HG02588 (cell line): ENCODE measurements around the gene GREB1.

Source experiments
- ATAC-seq: cut with Tn5 transposase; IDR thresholded peaks from one replicate; pipeline ENCODE4 v1.9.1; 2021; ENCODE audit warnings: mild to moderate bottlenecking, moderate library complexity; ENCODE audit not compliant: unreplicated experiment

Gene GREB1

DNA sequence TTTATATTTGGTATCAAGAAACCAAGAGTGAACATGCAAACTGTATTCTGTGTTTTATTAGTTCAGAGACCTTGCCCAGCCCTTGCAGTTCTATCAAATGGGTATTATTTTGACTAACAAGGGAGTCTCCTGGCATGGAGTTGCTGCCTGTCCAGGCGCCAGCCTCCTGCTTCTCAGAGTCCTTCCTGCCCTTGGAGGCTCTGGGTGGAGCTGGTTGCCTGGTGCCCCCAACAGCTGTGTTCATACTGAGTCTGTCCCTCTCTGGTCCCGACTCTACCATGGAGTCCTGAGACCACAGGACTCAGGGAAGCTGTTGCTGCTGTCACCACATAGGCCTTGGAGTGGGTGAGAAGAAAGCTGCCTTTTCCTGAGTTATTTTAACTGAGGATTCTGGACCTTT lies 26.3 kb upstream of the GREB1 start:
- no peak for ATAC-seq

DNA sequence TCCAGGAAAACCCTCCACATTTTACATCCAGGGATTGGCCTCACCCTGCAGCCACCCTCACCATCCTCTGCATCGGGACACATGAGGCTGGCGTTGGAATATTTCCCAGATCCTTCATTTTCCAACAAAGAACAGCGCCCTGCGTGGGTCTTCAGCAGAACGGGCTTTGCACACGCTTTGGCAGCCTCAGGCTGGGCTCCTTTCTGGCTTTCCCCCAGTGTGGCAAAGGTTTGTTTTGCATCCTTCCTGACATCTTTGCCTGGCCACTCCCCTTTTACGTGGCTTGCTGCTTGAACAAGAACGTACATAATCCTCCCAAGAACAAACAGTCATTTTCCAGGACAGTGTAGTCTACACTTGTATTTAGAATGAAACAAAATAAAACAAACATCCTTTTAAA lies 25.6 kb upstream of the GREB1 start:
- ATAC-seq, result no peak

DNA sequence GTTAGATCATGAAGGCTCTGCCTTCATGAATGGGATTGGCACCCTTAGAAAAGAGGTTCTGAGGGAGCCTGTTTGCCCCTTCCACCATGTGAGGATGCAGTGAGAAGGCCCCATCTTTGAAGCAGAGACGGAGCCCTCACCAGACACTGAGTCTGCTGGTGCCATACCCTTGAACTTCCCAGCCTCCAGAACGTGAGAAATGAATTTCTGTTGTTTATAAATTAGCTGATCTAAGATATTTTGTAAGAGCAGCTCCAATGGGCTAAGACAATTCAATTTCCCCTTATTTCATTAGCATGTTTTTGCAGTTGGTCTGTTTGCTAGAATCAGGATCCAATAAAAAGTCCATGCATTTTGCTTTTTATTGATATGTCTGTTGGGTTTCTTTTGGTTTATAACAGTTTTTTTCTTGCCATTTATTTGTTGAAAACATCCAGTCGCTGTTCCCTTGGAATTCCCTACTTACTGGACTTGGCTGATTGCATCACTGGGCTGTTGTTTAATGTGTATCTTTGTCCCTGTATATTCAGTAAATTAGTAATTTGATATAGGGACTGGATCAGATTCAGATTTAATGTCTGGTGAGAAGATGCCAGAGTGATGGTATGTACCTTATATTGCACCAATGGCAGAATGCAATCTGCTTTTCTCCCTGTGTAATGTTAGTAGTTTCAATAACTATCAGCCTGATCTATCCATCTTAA lies 24.0 kb upstream of the GREB1 start:
- no peak for ATAC-seq

DNA sequence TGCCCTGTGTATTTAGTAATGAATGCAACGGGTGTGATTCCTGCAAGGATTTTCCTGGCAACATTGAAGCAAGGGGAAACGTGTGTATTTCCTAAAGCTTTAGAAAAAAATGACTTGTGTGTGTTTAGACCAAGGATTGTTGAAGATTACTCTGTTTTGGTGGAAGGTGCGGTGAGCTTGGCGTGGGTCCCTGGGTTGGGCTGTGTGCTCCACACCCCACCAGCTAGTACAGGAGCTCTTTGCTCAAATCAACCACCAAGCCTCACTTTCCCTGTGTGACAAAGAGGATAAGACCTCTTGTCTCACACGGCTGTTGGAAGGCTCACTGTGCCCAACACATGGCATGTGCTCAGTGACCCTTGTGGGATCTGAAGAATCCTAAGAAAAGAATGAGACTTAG lies 21.4 kb upstream of the GREB1 start:
- no peak for ATAC-seq

- no peak for ATAC-seq
Measured at GRCh38 chr2:11513319-11513718, 20.5 kb upstream of the GREB1 start.

- ATAC-seq, result no peak
Measured at GRCh38 chr2:11514081-11514730, 19.6 kb upstream of the GREB1 start.

DNA sequence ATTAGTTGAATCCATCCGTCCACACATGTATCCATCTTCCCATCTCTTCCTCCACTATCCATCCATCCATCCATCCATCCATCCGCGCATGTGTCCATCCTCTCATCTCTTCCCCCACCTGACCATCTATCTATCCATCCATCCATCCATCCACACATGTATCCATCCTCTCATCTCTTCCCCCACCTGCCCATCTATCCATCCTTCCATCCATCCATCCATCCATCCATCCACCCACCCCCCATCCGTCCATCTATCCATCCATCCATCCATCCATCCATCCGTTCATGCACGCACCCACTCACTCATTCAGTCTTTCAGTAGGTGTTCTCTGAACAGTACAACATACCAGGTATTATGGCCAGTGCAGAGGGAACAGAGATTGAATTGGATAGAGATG lies 18.9 kb upstream of the GREB1 start:
- ATAC-seq, result no peak

DNA sequence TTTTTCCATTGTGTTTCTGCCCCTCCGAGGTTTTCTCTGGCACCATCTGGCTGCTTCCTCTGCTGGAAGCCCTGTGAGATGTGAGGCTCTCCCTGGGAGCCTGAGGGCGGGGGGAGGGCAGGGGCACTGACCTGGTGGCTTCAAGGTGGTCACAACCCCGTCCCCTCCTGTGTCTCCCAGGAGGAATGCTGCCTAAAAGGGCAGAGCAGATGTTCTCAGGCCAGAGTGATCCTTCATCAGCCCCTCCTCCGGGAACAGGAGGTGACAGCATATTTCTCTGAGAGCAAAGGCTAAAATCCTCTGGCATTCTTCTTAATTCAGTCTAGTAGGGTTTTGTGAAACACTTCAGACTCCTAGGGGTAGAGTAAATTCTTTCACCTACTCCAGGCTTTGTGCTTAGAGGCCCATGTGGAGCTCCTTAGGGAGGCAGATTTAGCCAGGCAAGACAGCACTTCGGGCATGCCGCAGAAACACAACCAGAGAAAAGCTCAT lies 18.3 kb upstream of the GREB1 start:
- ATAC-seq, result no peak

GRCh38 chr2:11516984-11517648 lies 16.7 kb upstream of the GREB1 start:
- ATAC-seq, result no peak

DNA sequence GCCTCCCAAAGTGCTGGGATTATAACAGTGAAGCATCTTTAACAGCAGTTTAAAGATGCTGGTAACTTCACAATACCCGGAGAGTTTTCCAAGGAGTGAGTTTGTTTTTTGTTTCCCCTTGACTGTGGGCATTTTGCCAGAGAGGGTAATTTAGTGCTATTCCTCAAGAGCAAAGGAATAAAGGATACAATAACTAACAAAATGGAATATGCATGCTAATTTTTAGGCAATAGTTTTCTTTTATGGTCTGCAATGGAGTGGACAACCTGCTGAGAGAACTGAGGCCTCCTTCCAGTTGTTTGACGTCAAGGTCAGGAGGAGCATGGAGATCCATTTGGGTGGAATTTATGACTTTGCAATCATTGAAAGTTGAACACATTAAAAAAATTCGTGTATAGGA lies 15.9 kb upstream of the GREB1 start:
- ATAC-seq, result no peak

- ATAC-seq, result no peak
Measured at GRCh38 chr2:11520092-11520693, 13.7 kb upstream of the GREB1 start.

DNA sequence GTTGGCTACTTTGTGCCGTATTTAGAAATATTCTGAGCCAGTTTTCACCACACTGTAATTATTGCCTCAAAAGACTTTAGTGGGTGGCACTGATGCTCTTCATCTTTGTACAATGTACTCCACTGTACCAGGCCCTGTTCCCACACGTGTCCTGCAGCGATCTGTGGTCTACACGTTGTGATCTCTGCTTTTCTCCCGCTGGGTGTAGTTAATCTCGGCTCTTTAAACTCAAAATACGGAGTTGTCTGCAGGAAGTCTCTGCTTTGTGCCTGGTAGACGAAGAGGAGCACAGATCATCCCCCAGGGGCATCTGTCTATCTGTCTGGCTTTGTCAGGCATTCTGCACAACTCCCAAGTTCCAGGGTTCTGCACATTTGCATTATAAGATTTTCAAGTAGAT lies 12.1 kb upstream of the GREB1 start:
- ATAC-seq, result no peak

DNA sequence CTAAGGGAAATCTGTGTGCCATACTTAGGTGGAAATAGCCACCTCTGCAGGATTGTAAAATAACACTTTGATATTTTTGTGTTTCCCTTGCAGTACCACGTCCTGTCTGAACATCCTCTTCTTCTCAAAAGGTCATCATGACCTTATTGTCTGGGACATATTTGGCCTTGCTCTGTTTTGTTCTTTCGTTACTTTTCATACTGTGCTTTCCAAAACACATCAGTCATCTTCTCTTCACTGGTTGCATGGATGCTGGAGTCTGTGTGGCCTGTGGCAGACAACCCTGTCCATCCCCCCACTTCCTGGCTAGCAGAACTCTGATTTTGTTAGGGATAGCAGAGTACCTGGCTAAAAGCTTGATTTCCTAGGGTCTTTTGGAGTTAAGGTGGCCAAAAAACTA lies 9.4 kb upstream of the GREB1 start:
- ATAC-seq, result no peak

- ATAC-seq, result no peak
Measured at GRCh38 chr2:11525762-11526161, 8.1 kb upstream of the GREB1 start.

GRCh38 chr2:11527001-11527400 lies 6.8 kb upstream of the GREB1 start:
- ATAC-seq, result no peak

- no peak for ATAC-seq
Measured at GRCh38 chr2:11528228-11528627, 5.6 kb upstream of the GREB1 start.

GRCh38 chr2:11530864-11531465 lies 2.9 kb upstream of the GREB1 start:
- ATAC-seq, result no peak

DNA sequence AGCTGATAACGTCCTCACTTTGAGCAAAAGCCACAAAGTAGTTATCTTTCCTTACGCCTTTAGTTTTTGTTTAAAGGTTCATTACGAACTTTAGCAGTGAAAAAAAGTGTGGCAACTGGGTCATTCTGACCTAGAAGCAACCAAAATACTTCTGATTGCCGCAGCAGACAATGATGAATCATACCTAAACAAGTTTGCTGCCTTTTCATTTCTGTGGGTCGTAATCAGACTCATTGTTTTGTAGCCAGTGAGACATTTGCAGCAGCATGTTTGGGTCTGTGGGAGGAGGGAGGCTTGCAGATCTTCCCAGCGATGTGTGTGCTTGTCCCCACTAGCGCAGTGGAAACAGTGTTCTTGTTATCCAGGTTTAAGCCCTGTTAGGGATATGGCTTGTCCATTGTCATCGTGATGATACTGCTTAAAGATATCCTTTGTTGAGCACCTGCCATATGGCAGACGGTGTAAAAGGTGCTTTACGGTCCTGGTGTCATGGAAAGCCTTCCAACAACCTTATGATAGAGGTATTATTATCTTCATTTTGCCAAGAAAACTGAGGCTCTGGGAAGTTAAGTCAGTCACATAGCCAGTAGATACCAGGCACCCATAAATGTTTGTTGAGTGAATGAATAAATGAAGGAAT lies 1.3 kb upstream of the GREB1 start:
- ATAC-seq, result no peak

- no peak for ATAC-seq
Measured at GRCh38 chr2:11534071-11534745, 363 bp downstream of the GREB1 start.

DNA sequence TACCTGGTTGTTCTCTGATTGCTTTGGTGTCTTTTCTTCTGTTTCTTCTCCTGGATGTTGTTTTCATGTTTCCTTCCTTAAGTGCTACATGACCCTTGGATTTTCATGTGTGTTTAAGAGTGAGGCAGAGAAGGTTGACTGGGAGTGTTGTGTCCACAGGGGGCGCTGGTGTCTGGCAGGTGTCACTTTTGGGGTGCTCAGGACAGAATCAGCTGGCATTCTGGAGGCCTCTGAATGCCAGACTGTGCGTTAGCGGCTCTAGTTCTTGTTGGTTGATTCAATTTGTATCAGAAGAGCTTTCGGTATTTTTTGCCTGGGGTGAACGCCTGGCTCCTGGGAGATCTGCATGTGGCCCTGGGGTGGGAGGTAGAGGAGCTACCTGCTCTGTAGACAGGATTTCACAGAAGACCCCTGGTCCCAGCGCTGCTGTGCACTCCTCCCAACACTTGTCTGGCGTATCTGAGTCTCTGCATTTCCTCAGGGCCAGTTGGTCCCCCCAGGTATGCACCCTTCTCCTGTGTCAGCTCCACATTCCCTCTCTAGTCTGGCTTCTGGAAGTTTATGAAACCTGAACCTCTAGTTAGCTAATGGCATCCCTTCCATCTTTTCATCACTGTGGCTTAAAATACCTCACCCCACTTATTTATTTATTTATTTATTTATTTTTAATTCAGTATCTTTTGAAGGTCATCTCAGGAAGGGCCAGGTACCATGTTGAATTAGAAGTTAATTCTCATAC lies 1.1 kb downstream of the GREB1 start:
- ATAC-seq, result no peak
